Esophagus squamous epithelium (tissue), 4 donors: ENCODE data around the gene TMOD1.

Experiments used
- CTCF ChIP-seq, 6 experiments: fragments of 450-650 bp in 4 of 6; fragments of 200-600 bp in 2 of 6; sonication (generic) in 2 of 6; IDR thresholded peaks; one replicate each; pipeline ENCODE4 v1.5.1; 2016 to 2019; ENCODE audit warnings: antibody characterized with exemption in 6 of 6, mild to moderate bottlenecking in 4 of 6, moderate library complexity in 4 of 6
- POLR2A ChIP-seq, 4 donors: fragments of 450-650 bp; IDR thresholded peaks; one replicate each; pipeline ENCODE4 v1.6.1; 2017; ENCODE audit warnings: antibody characterized with exemption in 4 of 4, mild to moderate bottlenecking in 4 of 4, moderate library complexity in 3 of 4

- TF ChIP-seq CTCF (IDR thresholded peaks at IDR 0.05) (no peak), POLR2A (IDR thresholded peaks at IDR 0.05) (no peak)
Observed at GRCh38 chr9:97484134-97484533, 17.3 kb upstream of the TMOD1 start.
